Measurements from ENCODE around the gene RTEL1. TPM values are rescaled to one million over a fixed set of nuclear protein-coding genes. Genes with fewer than 3 reads are reported as not detected.
A peak's percentile ranks its signal among the peaks of the same experiment; 100 is the strongest.

Gene RTEL1
- total RNA-seq, 3 donors from 2014 or later (not counting 1 experiment from before 2014, with no cell fraction given): 36.3 to 52.0 (median 40.4) TPM

DNA sequence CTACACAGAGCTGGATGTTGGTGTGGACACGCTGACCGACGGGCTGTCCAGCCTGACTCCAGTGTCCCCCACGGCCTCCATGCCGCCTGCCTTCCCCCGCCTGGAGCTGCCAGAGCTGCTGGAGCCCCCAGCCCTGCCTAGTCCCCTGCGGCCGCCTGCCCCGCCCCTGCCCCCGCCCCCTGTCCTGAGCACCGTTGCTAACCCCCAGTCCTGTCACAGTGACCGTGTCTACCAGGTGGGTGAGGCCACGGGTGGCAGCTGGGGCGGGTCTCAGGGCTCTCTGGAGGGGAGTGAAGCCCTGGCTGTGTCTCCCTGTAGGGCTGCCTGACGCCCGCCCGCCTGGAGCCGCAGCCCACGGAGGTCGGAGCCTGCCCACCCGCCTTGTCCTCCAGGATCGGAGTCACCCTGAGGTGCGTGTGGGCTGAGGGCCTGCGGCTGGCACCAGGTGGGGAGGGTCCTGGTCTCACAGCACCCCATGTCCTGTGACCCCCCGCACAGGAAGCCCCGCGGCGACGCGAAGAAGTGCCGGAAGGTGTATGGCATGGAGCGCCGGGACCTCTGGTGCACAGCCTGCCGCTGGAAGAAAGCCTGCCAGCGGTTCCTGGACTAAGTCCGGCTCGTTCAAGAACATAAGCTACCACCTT lies 84.4 kb downstream of the RTEL1 start:
- 97% methylated on average over 37 of the region's 37 CpGs for WGBS (ENCODE audit: insufficient coverage)
- Histone ChIP-seq H3K9me3 (ENCODE audit: control insufficient read depth, insufficient read depth, low read length) (no peaks in the 10 kb centered on the region), H3K4me3 (ENCODE audit: low read length) (no peak overlapping the region), H3K4me1 (ENCODE audit: control insufficient read depth, insufficient read depth, low read length) (peaks cover 30% of the 10 kb centered on the region), H3K27ac (ENCODE audit: low read length) (no peak overlapping the region), H3K36me3 (ENCODE audit: control insufficient read depth, insufficient read depth, low read length) (peaks cover 12% of the 10 kb centered on the region), H3K27me3 (ENCODE audit: control insufficient read depth, insufficient read depth, low read length) (no peaks in the 10 kb centered on the region)
- Mint-ChIP-seq H3K27ac (no peak overlapping the region), H3K4me3 (no peak overlapping the region), H3K4me1 (peaks cover 0 to 13% of the 10 kb centered on the region in 2 donors), H3K27me3 (ENCODE audit: low read depth in 2 of 2) (no peaks in the 10 kb centered on the region), H3K36me3 (no peaks in the 10 kb centered on the region), H3K9me3 (no peaks in the 10 kb centered on the region)
- ATAC-seq (no peak), DNase-seq (no peak)
- TF ChIP-seq, protein P1, sequence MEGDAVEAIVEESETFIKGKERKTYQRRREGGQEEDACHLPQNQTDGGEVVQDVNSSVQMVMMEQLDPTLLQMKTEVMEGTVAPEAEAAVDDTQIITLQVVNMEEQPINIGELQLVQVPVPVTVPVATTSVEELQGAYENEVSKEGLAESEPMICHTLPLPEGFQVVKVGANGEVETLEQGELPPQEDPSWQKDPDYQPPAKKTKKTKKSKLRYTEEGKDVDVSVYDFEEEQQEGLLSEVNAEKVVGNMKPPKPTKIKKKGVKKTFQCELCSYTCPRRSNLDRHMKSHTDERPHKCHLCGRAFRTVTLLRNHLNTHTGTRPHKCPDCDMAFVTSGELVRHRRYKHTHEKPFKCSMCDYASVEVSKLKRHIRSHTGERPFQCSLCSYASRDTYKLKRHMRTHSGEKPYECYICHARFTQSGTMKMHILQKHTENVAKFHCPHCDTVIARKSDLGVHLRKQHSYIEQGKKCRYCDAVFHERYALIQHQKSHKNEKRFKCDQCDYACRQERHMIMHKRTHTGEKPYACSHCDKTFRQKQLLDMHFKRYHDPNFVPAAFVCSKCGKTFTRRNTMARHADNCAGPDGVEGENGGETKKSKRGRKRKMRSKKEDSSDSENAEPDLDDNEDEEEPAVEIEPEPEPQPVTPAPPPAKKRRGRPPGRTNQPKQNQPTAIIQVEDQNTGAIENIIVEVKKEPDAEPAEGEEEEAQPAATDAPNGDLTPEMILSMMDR (IDR thresholded peaks at IDR 0.05): no peak
- intact Hi-C loops (cut with micrococcal nuclease): loop anchor here (5.0 kb wide), 1 partner anchor 35 kb away; the partner anchor contains the start of genes ARFRP1 and ZGPAT

DNA sequence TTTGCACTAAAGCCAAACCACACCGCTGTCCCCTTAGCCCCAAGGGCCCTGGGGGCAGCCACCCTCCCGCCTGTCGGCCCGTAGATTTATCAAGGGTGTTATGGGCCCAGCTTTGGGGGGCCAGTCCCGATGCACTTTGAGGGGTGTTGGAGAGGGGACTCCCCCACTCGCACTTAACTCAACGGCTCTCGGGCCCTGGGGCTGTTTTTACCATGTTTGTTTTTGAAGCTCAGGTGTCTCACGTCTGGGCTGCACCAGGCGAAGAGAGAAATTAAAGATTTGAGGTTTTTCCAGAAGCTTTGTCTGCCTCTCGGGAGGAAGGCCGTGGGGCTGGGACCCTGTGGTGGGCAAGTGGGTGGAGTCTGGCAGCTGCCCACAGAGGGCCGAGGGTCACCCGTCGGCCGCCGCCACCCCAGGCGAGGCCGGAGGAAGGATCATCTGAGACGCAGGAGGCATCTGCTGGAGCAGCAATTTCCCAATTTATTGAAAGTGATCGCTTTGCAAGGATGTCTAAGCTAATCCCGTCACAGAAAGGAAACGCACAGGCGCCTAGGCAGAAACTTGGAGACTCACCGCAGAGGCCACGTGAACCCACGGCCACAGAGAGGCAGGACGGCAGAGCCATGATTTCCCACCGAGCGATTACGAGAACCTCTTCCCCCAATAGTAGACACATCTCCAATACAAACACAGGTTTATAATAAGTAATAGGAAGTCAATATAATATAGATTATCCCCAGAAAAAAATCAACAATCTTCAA lies 85.3 kb downstream of the RTEL1 start:
- TF ChIP-seq, protein P1 (IDR thresholded peaks at IDR 0.05): no peak
- H3K27ac ChIP-seq (ENCODE audit: low read length): no peak overlapping the region
- intact Hi-C loops (cut with micrococcal nuclease): loop anchor here (5.0 kb wide), 1 partner anchor 36 kb away; the partner anchor contains the start of genes ARFRP1 and ZGPAT

DNA sequence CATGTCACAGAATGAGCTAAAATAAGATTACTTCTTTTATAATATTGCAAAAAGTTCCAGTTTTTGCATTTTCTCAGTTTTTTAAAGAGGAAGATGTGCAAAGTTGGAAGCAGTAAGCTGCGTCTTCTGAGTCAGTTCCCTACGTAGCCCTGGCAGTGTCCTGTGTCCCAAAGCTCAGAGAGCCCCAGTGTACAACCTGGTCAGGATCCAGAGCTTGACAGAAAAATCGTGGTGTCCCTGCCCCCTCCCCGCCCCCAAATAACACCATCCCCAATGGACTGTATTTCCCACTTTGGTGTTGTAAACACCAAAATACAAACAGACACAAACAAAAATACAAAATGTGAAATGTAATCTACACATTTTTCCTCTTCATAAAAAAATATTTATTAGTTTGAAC lies 86.0 kb downstream of the RTEL1 start:
- H3K27ac Mint-ChIP-seq: no peak overlapping the region
- no peak for ATAC-seq
- TF ChIP-seq, protein P1 (IDR thresholded peaks at IDR 0.05): no peak
- no peak overlapping the region for H3K4me3 Mint-ChIP-seq
- Histone ChIP-seq H3K27ac (ENCODE audit: low read length) (no peak overlapping the region), H3K9me3 (ENCODE audit: control insufficient read depth, insufficient read depth, low read length) (no peaks in the 10 kb centered on the region), H3K36me3 (ENCODE audit: control insufficient read depth, insufficient read depth, low read length) (peaks cover 11% of the 10 kb centered on the region), H3K4me3 (ENCODE audit: low read length) (no peak overlapping the region), H3K4me1 (ENCODE audit: control insufficient read depth, insufficient read depth, low read length) (peaks cover 16% of the 10 kb centered on the region), H3K27me3 (ENCODE audit: control insufficient read depth, insufficient read depth, low read length) (no peaks in the 10 kb centered on the region)
- H3K27me3 Mint-ChIP-seq (ENCODE audit: low read depth in 2 of 2): no peaks in the 10 kb centered on the region
- intact Hi-C loops (cut with micrococcal nuclease): loop anchor here (5.0 kb wide), 1 partner anchor 37 kb away; the partner anchor contains the start of genes ARFRP1 and ZGPAT
- peaks cover 0 to 8% of the 10 kb centered on the region in 2 donors for H3K4me1 Mint-ChIP-seq
- WGBS (ENCODE audit: insufficient coverage): 88% methylated on average over 4 of the region's 4 CpGs
- DNase-seq: no peak
- no peaks in the 10 kb centered on the region for H3K36me3 Mint-ChIP-seq
- no peaks in the 10 kb centered on the region for H3K9me3 Mint-ChIP-seq

More for the DNA sequence above, 85.3 kb downstream of the RTEL1 start:
- ATAC-seq (no peak), DNase-seq (no peak)
- Mint-ChIP-seq H3K4me3 (peak overlapping the region; percentile 67), H3K9me3 (no peaks in the 10 kb centered on the region), H3K27me3 (ENCODE audit: low read depth in 2 of 2) (no peaks in the 10 kb centered on the region), H3K27ac (no peak overlapping the region), H3K4me1 (peaks cover 0 to 12% of the 10 kb centered on the region in 2 donors), H3K36me3 (no peaks in the 10 kb centered on the region)
- H3K4me1 ChIP-seq (ENCODE audit: control insufficient read depth, insufficient read depth, low read length): peaks cover 23% of the 10 kb centered on the region
- 95% methylated on average over 27 of the region's 31 CpGs for WGBS (ENCODE audit: insufficient coverage)
- no peaks in the 10 kb centered on the region for H3K9me3 ChIP-seq (ENCODE audit: control insufficient read depth, insufficient read depth, low read length)
- no peak overlapping the region for H3K4me3 ChIP-seq (ENCODE audit: low read length)
- H3K27me3 ChIP-seq (ENCODE audit: control insufficient read depth, insufficient read depth, low read length): no peaks in the 10 kb centered on the region
- H3K36me3 ChIP-seq (ENCODE audit: control insufficient read depth, insufficient read depth, low read length): peaks cover 12% of the 10 kb centered on the region

Data from natural killer cell (primary cell).